Activated CD4-positive, alpha-beta T cell treated with anti-CD3 and anti-CD28 coated beads for 36 hours (primary cell): ENCODE results near the gene KRT77. TPM values are rescaled to one million over a fixed set of nuclear protein-coding genes. Genes with fewer than 3 reads are reported as not detected.
"Not testable (repeated sequence)": the region's sequence is repeated elsewhere in the genome, so short reads cannot be mapped to it uniquely, and the experiment has no call there.

Experiments used
- ATAC-seq: fragments of 200-7000 bp; cut with Tn5 transposase; one replicate; pipeline ENCODE4 v1.10.0; 2021; ENCODE audit warnings: mild to moderate bottlenecking, moderate library complexity
- CTCF ChIA-PET: fragments of 350-600 bp; sonication (Branson Sonifier 250); formaldehyde crosslinking; loops from one replicate; lab custom pipeline; 2021; ENCODE audit warnings: antibody characterized with exemption; lab: Charles Lee
- POLR2A ChIA-PET: fragments of 350-600 bp; sonication (Branson Sonifier 250); formaldehyde crosslinking; loops from one replicate; lab custom pipeline; 2021; ENCODE audit warnings: antibody characterized with exemption, inconsistent platforms; lab: Charles Lee
- DNase-seq: peaks from one replicate; pipeline ENCODE4 v3.0.0-alpha.2; 2020
- H3K27ac Mint-ChIP-seq: one replicate; pipeline ENCODE4 v1.8.0; 2021; ENCODE audit warnings: mixed read lengths
- H3K27me3 Mint-ChIP-seq: one replicate; pipeline ENCODE4 v1.8.0; 2021; ENCODE audit warnings: mixed read lengths
- H3K36me3 Mint-ChIP-seq: one replicate; pipeline ENCODE4 v1.8.0; 2021; ENCODE audit warnings: low read depth, mixed read lengths
- H3K4me1 Mint-ChIP-seq: one replicate; pipeline ENCODE4 v1.8.0; 2021; ENCODE audit warnings: mixed read lengths
- H3K4me3 Mint-ChIP-seq: one replicate; pipeline ENCODE4 v1.8.0; 2021; ENCODE audit warnings: mild to moderate bottlenecking, moderate library complexity, mixed read lengths
- H3K9me3 Mint-ChIP-seq: one replicate; pipeline ENCODE4 v1.8.0; 2021; ENCODE audit warnings: low read depth, mixed read lengths
- intact Hi-C, 2 experiments: fragments of 100-400 bp; cut with DNase I in 1 of 2; cut with micrococcal nuclease in 1 of 2; formaldehyde crosslinking; loops; one replicate each; pipeline versions ENCODE4 v1.14.2 to v1.15.1; 2022 to 2024; cut with DNase I, micrococcal nuclease
- total RNA-seq, 2 experiments: library from RNA; stranded (reverse); gene quantifications; one replicate each; pipeline ENCODE4 v1.2.3, GENCODE V29; 2021

The KRT77 gene
- total RNA-seq, 2 experiments from 2014 or later = not detected

GRCh38 chr12:52673713-52674432 is 29.5 kb downstream of the KRT77 start:
- H3K27me3 Mint-ChIP-seq = no peaks in the 10 kb centered on the region
- ChIA-PET CTCF (interaction anchor here (2.0 kb wide), 1 partner anchor 211 kb away, joined by 6 read pairs; no protein-coding TSS in a partner anchor), POLR2A (no interaction called here)
- ATAC-seq (no peak), DNase-seq (no peak)
- H3K4me1 Mint-ChIP-seq = peaks cover 10% of the 10 kb centered on the region
- H3K36me3 Mint-ChIP-seq = no peaks in the 10 kb centered on the region
- H3K27ac Mint-ChIP-seq = no peak overlapping the region
- intact Hi-C loops = no loop called here
- no peaks in the 10 kb centered on the region for H3K9me3 Mint-ChIP-seq
- no peak overlapping the region for H3K4me3 Mint-ChIP-seq

- ATAC-seq (no peak), DNase-seq (no peak)
- intact Hi-C loops = no loop called here
- ChIA-PET CTCF (interaction anchor here (0.8 to 1.5 kb wide), 4 partner anchors 13 to 207 kb away, joined by 3 to 5 read pairs (median 4); no protein-coding TSS in a partner anchor), POLR2A (no interaction called here)
- Mint-ChIP-seq H3K36me3 (no peaks in the 10 kb centered on the region), H3K27me3 (no peaks in the 10 kb centered on the region), H3K4me1 (peaks cover 10% of the 10 kb centered on the region), H3K9me3 (no peaks in the 10 kb centered on the region), H3K27ac (no peak overlapping the region), H3K4me3 (no peak overlapping the region)
Observed at GRCh38 chr12:52673217-52673616, 30.1 kb downstream of the KRT77 start.

- intact Hi-C loops = no loop called here
- Mint-ChIP-seq H3K27ac (no peak overlapping the region), H3K4me3 (no peak overlapping the region), H3K4me1 (peaks cover 10% of the 10 kb centered on the region), H3K27me3 (no peaks in the 10 kb centered on the region), H3K36me3 (no peaks in the 10 kb centered on the region), H3K9me3 (no peaks in the 10 kb centered on the region)
- ATAC-seq (no peak), DNase-seq (no peak)
- CTCF ChIA-PET = interaction anchor here (0.6 to 1.5 kb wide), 6 partner anchors 13 to 393 kb away, joined by 3 to 5 read pairs (median 3); no protein-coding TSS in a partner anchor
- POLR2A ChIA-PET = no interaction called here
Observed at GRCh38 chr12:52672321-52672933, 30.9 kb downstream of the KRT77 start.

- DNase-seq (no peak), ATAC-seq (no peak)
- Mint-ChIP-seq H3K4me1 (peaks cover 4% of the 10 kb centered on the region), H3K4me3 (no peak overlapping the region), H3K9me3 (no peaks in the 10 kb centered on the region), H3K27me3 (no peaks in the 10 kb centered on the region), H3K36me3 (no peaks in the 10 kb centered on the region), H3K27ac (no peak overlapping the region)
- ChIA-PET POLR2A (no interaction called here), CTCF (no interaction called here)
- intact Hi-C loops = no loop called here
Observed at GRCh38 chr12:52670961-52671360, 32.4 kb downstream of the KRT77 start.

GRCh38 chr12:52670506-52670905 is 32.8 kb downstream of the KRT77 start:
- ATAC-seq (no peak), DNase-seq (no peak)
- no peaks in the 10 kb centered on the region for H3K27me3 Mint-ChIP-seq
- H3K36me3 Mint-ChIP-seq = no peaks in the 10 kb centered on the region
- H3K27ac Mint-ChIP-seq = no peak overlapping the region
- H3K9me3 Mint-ChIP-seq = no peaks in the 10 kb centered on the region
- intact Hi-C loops = no loop called here
- ChIA-PET POLR2A (no interaction called here), CTCF (interaction anchor here (0.6 kb wide), 1 partner anchor 192 kb away, joined by 3 read pairs; no protein-coding TSS in a partner anchor)
- H3K4me1 Mint-ChIP-seq = peaks cover 4% of the 10 kb centered on the region
- H3K4me3 Mint-ChIP-seq = no peak overlapping the region

GRCh38 chr12:52669941-52670340 is 33.4 kb downstream of the KRT77 start:
- intact Hi-C loops, POLR2A ChIA-PET, H3K27ac Mint-ChIP-seq, H3K4me1 Mint-ChIP-seq, H3K36me3 Mint-ChIP-seq, DNase-seq, H3K4me3 Mint-ChIP-seq, H3K27me3 Mint-ChIP-seq, ATAC-seq, H3K9me3 Mint-ChIP-seq: not testable (repeated sequence)
- CTCF ChIA-PET = interaction anchor here (0.6 to 1.1 kb wide), 3 partner anchors 193 to 274 kb away, joined by 3 read pairs; no protein-coding TSS in a partner anchor

GRCh38 chr12:52669426-52669825 is 33.9 kb downstream of the KRT77 start:
- H3K36me3 Mint-ChIP-seq = no peaks in the 10 kb centered on the region
- no peaks in the 10 kb centered on the region for H3K9me3 Mint-ChIP-seq
- no peaks in the 10 kb centered on the region for H3K27me3 Mint-ChIP-seq
- POLR2A ChIA-PET = no interaction called here
- peaks cover 3% of the 10 kb centered on the region for H3K4me1 Mint-ChIP-seq
- CTCF ChIA-PET = interaction anchor here (0.7 to 1.1 kb wide), 2 partner anchors 210 to 274 kb away, joined by 3 read pairs; no protein-coding TSS in a partner anchor
- DNase-seq = no peak
- intact Hi-C loops = no loop called here
- H3K27ac Mint-ChIP-seq = no peak overlapping the region
- no peak overlapping the region for H3K4me3 Mint-ChIP-seq
- no peak for ATAC-seq

- intact Hi-C loops = no loop called here
- no peaks in the 10 kb centered on the region for H3K36me3 Mint-ChIP-seq
- DNase-seq (no peak), ATAC-seq (no peak)
- H3K4me3 Mint-ChIP-seq = no peak overlapping the region
- ChIA-PET POLR2A (no interaction called here), CTCF (interaction anchor here (0.8 to 0.9 kb wide), 2 partner anchors 210 to 213 kb away, joined by 3 read pairs; no protein-coding TSS in a partner anchor)
- H3K27me3 Mint-ChIP-seq = no peaks in the 10 kb centered on the region
- H3K4me1 Mint-ChIP-seq = no peaks in the 10 kb centered on the region
- no peaks in the 10 kb centered on the region for H3K9me3 Mint-ChIP-seq
- no peak overlapping the region for H3K27ac Mint-ChIP-seq
Observed at GRCh38 chr12:52667931-52668330, 35.4 kb downstream of the KRT77 start.

GRCh38 chr12:52667509-52667908 is 35.8 kb downstream of the KRT77 start:
- Mint-ChIP-seq H3K27ac (no peak overlapping the region), H3K9me3 (no peaks in the 10 kb centered on the region), H3K36me3 (no peaks in the 10 kb centered on the region), H3K4me3 (no peak overlapping the region), H3K4me1 (no peaks in the 10 kb centered on the region), H3K27me3 (no peaks in the 10 kb centered on the region)
- intact Hi-C loops = no loop called here
- no peak for DNase-seq
- ChIA-PET POLR2A (no interaction called here), CTCF (interaction anchor here (0.8 to 0.9 kb wide), 3 partner anchors 11 to 213 kb away, joined by 3 read pairs; no protein-coding TSS in a partner anchor)
- no peak for ATAC-seq

GRCh38 chr12:52666471-52666870 is 36.9 kb downstream of the KRT77 start:
- Mint-ChIP-seq H3K27me3 (no peaks in the 10 kb centered on the region), H3K9me3 (no peaks in the 10 kb centered on the region), H3K4me3 (no peak overlapping the region), H3K27ac (no peak overlapping the region), H3K36me3 (no peaks in the 10 kb centered on the region), H3K4me1 (no peaks in the 10 kb centered on the region)
- DNase-seq = no peak
- CTCF ChIA-PET = no interaction called here
- POLR2A ChIA-PET = no interaction called here
- intact Hi-C loops = no loop called here
- ATAC-seq = no peak

GRCh38 chr12:52663420-52663819 is 39.9 kb downstream of the KRT77 start:
- ATAC-seq (no peak), DNase-seq (no peak)
- ChIA-PET POLR2A (no interaction called here), CTCF (no interaction called here)
- Mint-ChIP-seq H3K4me3 (no peak overlapping the region), H3K9me3 (no peaks in the 10 kb centered on the region), H3K27me3 (no peaks in the 10 kb centered on the region), H3K4me1 (no peaks in the 10 kb centered on the region), H3K36me3 (no peaks in the 10 kb centered on the region), H3K27ac (no peak overlapping the region)
- intact Hi-C loops = no loop called here

- POLR2A ChIA-PET = no interaction called here
- Mint-ChIP-seq H3K4me3 (no peak overlapping the region), H3K36me3 (no peaks in the 10 kb centered on the region), H3K9me3 (no peaks in the 10 kb centered on the region), H3K4me1 (no peaks in the 10 kb centered on the region), H3K27me3 (no peaks in the 10 kb centered on the region), H3K27ac (no peak overlapping the region)
- ATAC-seq (no peak), DNase-seq (no peak)
- intact Hi-C loops = no loop called here
- CTCF ChIA-PET = no interaction called here
Observed at GRCh38 chr12:52662918-52663229, 40.5 kb downstream of the KRT77 start.
